ENCODE data around the gene CNTN5.

The CNTN5 gene

DNA sequence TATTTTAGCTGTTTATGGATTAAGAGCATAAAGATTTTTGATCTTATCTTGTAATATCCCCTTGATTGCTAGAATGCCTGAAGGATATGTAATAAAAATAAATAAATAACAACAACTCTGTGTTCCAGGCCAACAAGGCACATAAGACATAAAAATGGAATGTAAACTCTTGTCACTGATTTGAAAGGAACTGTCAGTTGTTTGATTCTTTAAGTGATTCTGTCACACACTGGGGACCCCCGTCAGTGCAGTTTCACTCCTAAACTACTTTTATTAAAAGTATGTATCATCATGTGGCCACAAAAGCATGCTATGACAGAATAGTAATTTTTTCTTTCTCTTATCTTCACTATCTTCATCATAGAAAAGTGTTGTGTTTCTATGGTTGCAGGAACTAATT, 572.4 kb downstream of the CNTN5 start:
- Histone ChIP-seq H3K27ac (ENCODE audit: low read depth, low read length) (no peak overlapping the region), H3K27me3 (ENCODE audit: insufficient read depth, low read length) (no peaks in the 10 kb centered on the region), H3K36me3 (ENCODE audit: insufficient read depth, low read length) (no peaks in the 10 kb centered on the region), H3K4me1 (ENCODE audit: control insufficient read depth, insufficient read depth, low read length, unreplicated experiment) (no peaks in the 10 kb centered on the region), H3K79me2 (ENCODE audit: control insufficient read depth, insufficient read depth, low read length, unreplicated experiment) (no peaks in the 10 kb centered on the region), H2AFZ (ENCODE audit: low read length, unreplicated experiment) (no peak overlapping the region), H3K4me3 (ENCODE audit: low read depth, low read length) (no peak overlapping the region)

DNA sequence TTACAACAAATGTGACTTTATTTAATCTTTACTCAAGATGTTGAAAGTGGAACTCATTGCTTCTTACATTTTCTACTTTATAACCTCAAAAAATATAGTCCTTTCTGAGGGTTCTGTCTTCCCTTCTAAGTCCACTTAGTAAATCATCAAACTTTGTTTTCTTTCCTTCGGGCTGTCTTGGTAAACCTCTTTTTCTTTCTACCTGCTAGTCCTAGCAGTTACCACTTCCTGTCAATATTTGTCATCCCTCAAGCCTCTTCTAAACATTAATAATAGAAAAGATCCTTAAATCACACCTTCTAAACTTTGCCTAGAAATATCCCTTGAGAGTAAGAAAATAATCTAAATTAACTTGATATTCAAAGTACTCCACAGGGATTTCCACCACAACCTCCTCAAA, 580.4 kb downstream of the CNTN5 start:
- Histone ChIP-seq H3K36me3 (ENCODE audit: insufficient read depth, low read length) (no peaks in the 10 kb centered on the region), H3K27ac (ENCODE audit: low read depth, low read length) (no peak overlapping the region), H3K4me1 (ENCODE audit: control insufficient read depth, insufficient read depth, low read length, unreplicated experiment) (no peaks in the 10 kb centered on the region), H2AFZ (ENCODE audit: low read length, unreplicated experiment) (no peak overlapping the region), H3K27me3 (ENCODE audit: insufficient read depth, low read length) (no peaks in the 10 kb centered on the region), H3K79me2 (ENCODE audit: control insufficient read depth, insufficient read depth, low read length, unreplicated experiment) (no peaks in the 10 kb centered on the region), H3K4me3 (ENCODE audit: low read depth, low read length) (no peak overlapping the region)

DNA sequence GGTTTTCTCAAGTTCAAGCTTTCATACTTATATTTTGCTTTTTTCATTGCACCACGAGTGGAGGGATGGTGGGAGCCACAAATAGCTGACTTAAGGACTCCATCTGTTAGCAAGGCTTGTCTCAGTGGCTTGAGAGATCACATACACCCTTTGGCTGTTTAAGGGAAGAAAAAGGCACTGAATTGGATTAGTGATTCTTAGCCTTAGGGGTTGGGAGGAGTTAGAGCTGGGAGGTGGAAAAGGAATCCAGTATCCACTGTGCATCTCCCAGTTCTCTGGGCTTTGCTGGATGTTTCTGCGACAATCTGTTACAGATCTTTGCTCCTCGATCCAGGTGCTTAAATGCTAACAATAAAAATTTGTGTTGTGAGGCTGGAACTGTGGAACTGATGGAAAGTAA, 593.6 kb downstream of the CNTN5 start:
- Histone ChIP-seq H3K36me3 (ENCODE audit: insufficient read depth, low read length) (no peaks in the 10 kb centered on the region), H3K4me3 (ENCODE audit: low read depth, low read length) (no peak overlapping the region), H3K27me3 (ENCODE audit: insufficient read depth, low read length) (no peaks in the 10 kb centered on the region)

DNA sequence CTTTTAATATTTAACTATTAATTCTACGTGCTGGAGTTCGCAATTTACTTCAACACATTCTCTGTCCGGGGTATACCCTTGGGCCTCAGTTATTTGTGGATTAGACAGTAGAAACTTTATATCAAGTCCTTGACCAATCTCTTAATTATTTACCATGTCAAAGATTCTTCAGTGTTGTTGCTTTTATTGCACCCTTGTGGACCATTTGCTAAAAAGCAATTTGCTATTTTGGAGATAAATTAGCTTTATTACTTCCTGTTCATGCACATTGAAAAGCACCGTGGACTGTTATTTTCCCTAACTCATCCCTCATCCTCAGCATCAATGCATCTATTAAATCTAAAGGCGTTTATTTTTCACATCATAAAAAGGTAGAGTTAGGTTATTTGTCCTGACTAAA, 609.9 kb downstream of the CNTN5 start:
- no peaks in the 10 kb centered on the region for H3K36me3 ChIP-seq (ENCODE audit: insufficient read depth, low read length)
- H3K79me2 ChIP-seq (ENCODE audit: control insufficient read depth, insufficient read depth, low read length, unreplicated experiment): no peaks in the 10 kb centered on the region
- peak overlapping the region; percentile 37 for H2AFZ ChIP-seq (ENCODE audit: low read length, unreplicated experiment)
- no peak overlapping the region for H3K4me3 ChIP-seq (ENCODE audit: low read depth, low read length)
- H3K27me3 ChIP-seq (ENCODE audit: insufficient read depth, low read length): no peaks in the 10 kb centered on the region
- H3K27ac ChIP-seq (ENCODE audit: low read depth, low read length): no peak overlapping the region
- H3K4me1 ChIP-seq (ENCODE audit: control insufficient read depth, insufficient read depth, low read length, unreplicated experiment): peaks cover 13% of the 10 kb centered on the region

More for the DNA sequence above, 593.6 kb downstream of the CNTN5 start:
- Histone ChIP-seq H3K27ac (ENCODE audit: low read depth, low read length) (no peak overlapping the region), H2AFZ (ENCODE audit: low read length, unreplicated experiment) (no peak overlapping the region), H3K79me2 (ENCODE audit: control insufficient read depth, insufficient read depth, low read length, unreplicated experiment) (no peaks in the 10 kb centered on the region), H3K4me1 (ENCODE audit: control insufficient read depth, insufficient read depth, low read length, unreplicated experiment) (no peaks in the 10 kb centered on the region)

DNA sequence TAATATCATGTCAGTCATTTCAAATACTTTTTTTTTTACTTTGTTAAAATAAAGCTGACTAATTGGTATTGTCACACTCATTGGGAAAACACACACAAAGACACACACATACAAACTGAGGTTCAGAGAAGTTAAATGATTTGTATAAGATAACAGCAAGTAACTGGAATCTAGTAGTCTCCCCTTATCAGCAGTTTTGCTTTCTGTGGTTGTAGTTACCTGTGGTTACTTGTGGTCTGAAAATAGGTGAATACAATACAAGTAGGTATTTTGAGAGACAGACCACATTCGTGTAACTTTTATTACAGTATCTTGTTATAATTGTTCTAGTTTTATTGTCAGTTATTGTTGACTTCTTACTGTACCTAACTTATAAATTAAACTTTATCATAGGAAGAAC, 610.9 kb downstream of the CNTN5 start:
- Histone ChIP-seq H3K79me2 (ENCODE audit: control insufficient read depth, insufficient read depth, low read length, unreplicated experiment) (no peaks in the 10 kb centered on the region), H3K27ac (ENCODE audit: low read depth, low read length) (no peak overlapping the region), H3K4me3 (ENCODE audit: low read depth, low read length) (no peak overlapping the region), H3K27me3 (ENCODE audit: insufficient read depth, low read length) (no peaks in the 10 kb centered on the region), H2AFZ (ENCODE audit: low read length, unreplicated experiment) (no peak overlapping the region), H3K36me3 (ENCODE audit: insufficient read depth, low read length) (no peaks in the 10 kb centered on the region), H3K4me1 (ENCODE audit: control insufficient read depth, insufficient read depth, low read length, unreplicated experiment) (peaks cover 13% of the 10 kb centered on the region)

DNA sequence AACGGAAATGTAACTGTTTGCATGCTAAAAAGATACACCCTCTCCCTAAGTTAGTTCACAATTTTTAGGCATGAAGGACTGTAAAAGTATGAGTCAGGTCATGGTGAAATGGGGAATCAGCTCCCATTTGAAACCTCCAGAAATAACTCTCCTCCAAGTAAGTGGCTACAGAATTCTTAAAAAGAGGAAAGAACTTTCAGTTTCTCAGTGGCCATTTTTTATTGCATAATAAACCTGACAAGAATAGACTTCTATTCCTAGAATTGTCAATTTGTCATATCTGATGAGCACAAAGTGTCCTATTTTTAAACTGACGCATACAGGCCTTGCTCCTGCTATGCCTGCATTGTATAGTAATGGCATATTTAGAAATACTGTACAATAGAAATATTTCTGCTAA, 612.2 kb downstream of the CNTN5 start:
- Histone ChIP-seq H3K27ac (ENCODE audit: low read depth, low read length) (no peak overlapping the region), H3K27me3 (ENCODE audit: insufficient read depth, low read length) (no peaks in the 10 kb centered on the region), H3K4me1 (ENCODE audit: control insufficient read depth, insufficient read depth, low read length, unreplicated experiment) (peaks cover 1% of the 10 kb centered on the region), H2AFZ (ENCODE audit: low read length, unreplicated experiment) (peak overlapping the region; percentile 69), H3K4me3 (ENCODE audit: low read depth, low read length) (no peak overlapping the region), H3K36me3 (ENCODE audit: insufficient read depth, low read length) (no peaks in the 10 kb centered on the region), H3K79me2 (ENCODE audit: control insufficient read depth, insufficient read depth, low read length, unreplicated experiment) (no peaks in the 10 kb centered on the region)

DNA sequence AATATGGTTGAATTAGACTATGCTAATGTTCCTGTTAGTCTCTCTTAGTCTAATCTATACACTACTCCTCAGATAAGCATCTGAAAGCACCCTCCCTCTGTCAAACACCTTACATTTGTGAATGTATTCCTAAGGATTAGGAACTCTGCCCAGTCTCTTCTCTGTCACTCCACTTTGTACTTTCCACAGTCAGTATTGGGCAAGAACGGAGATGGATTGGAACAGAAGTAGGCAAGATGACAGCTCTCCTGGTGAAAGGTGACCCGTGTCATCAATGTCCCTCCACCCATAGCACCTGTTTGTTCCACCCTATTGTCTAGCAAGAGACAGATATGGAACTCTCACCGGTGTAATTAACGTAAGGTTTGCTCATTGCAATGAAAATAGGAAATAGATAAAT, 613.8 kb downstream of the CNTN5 start:
- Histone ChIP-seq H3K27ac (ENCODE audit: low read depth, low read length) (no peak overlapping the region), H3K36me3 (ENCODE audit: insufficient read depth, low read length) (no peaks in the 10 kb centered on the region), H3K4me1 (ENCODE audit: control insufficient read depth, insufficient read depth, low read length, unreplicated experiment) (no peaks in the 10 kb centered on the region), H3K4me3 (ENCODE audit: low read depth, low read length) (no peak overlapping the region), H3K79me2 (ENCODE audit: control insufficient read depth, insufficient read depth, low read length, unreplicated experiment) (no peaks in the 10 kb centered on the region), H2AFZ (ENCODE audit: low read length, unreplicated experiment) (no peak overlapping the region), H3K27me3 (ENCODE audit: insufficient read depth, low read length) (no peaks in the 10 kb centered on the region)

DNA sequence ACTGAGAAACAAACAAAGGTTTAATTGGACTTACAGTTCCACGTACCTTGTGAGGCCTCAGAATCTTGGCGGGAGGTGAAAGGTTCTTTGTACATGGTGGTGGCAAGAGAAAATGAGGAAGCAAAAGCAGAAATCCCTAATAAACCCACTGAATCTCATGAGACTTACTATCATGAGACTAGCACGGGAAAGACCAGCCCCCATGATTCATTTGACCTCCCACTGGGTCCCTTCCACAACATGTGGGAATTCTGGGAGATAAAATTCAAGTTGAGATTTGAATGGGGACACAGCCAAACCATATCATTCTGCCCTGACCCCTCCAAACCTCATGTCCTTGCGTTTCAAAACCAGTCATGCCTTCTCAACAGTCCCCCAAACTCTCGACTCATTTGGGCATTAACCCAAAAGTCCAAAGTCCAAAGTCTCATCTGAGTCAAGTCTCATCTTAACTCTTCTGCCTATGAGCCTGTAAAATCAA, 617.4 kb downstream of the CNTN5 start:
- H2AFZ ChIP-seq (ENCODE audit: low read length, unreplicated experiment): no peak overlapping the region

DNA sequence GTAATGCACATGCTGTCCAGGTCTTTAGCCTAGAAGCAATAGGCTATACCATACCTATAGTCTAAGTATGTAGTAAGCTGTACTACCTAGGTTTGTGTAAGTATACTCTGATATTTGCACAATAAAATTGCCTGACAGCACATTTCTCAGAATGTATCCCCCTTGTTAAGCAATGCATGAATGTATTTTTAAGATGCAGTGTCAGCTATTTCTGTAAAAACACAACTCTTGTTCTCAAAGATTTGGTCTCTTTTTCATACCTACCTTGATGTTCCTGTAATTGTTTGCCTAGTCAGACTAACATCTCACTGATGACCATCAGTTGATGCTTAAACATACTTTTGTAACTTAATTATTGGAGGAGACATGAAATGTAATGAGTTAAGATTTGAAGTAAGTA, 619.9 kb downstream of the CNTN5 start:
- no peaks in the 10 kb centered on the region for H3K27me3 ChIP-seq (ENCODE audit: insufficient read depth, low read length)
- no peak overlapping the region for H3K27ac ChIP-seq (ENCODE audit: low read depth, low read length)
- H3K4me1 ChIP-seq (ENCODE audit: control insufficient read depth, insufficient read depth, low read length, unreplicated experiment): no peaks in the 10 kb centered on the region
- no peak overlapping the region for H2AFZ ChIP-seq (ENCODE audit: low read length, unreplicated experiment)
- H3K4me3 ChIP-seq (ENCODE audit: low read depth, low read length): no peak overlapping the region
- no peaks in the 10 kb centered on the region for H3K36me3 ChIP-seq (ENCODE audit: insufficient read depth, low read length)
- no peaks in the 10 kb centered on the region for H3K79me2 ChIP-seq (ENCODE audit: control insufficient read depth, insufficient read depth, low read length, unreplicated experiment)

More for the DNA sequence above, 617.4 kb downstream of the CNTN5 start:
- Histone ChIP-seq H3K4me3 (ENCODE audit: low read depth, low read length) (no peak overlapping the region), H3K27me3 (ENCODE audit: insufficient read depth, low read length) (no peaks in the 10 kb centered on the region), H3K4me1 (ENCODE audit: control insufficient read depth, insufficient read depth, low read length, unreplicated experiment) (no peaks in the 10 kb centered on the region), H3K27ac (ENCODE audit: low read depth, low read length) (no peak overlapping the region), H3K79me2 (ENCODE audit: control insufficient read depth, insufficient read depth, low read length, unreplicated experiment) (no peaks in the 10 kb centered on the region), H3K36me3 (ENCODE audit: insufficient read depth, low read length) (no peaks in the 10 kb centered on the region)

DNA sequence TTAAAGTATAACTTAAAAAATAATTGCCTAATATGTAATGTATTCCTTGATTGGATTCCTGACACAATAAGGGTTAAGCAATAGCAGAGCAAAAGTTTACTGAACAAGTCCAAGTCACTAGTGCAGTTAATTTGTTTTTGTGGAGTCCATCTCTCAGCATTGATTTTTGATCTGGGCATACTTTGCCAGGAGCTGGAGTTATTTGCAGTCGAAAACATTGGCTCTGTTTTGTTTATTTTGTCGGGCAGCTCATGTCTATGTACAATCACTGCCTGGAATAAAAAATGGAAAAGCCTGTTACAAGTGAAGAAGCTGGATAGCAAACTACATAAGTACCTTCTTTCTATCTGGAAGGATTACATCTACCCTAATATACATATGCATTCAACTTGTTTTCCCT, 625.2 kb downstream of the CNTN5 start:
- Histone ChIP-seq H3K27ac (ENCODE audit: low read depth, low read length) (no peak overlapping the region), H3K4me1 (ENCODE audit: control insufficient read depth, insufficient read depth, low read length, unreplicated experiment) (peaks cover 7% of the 10 kb centered on the region)

DNA sequence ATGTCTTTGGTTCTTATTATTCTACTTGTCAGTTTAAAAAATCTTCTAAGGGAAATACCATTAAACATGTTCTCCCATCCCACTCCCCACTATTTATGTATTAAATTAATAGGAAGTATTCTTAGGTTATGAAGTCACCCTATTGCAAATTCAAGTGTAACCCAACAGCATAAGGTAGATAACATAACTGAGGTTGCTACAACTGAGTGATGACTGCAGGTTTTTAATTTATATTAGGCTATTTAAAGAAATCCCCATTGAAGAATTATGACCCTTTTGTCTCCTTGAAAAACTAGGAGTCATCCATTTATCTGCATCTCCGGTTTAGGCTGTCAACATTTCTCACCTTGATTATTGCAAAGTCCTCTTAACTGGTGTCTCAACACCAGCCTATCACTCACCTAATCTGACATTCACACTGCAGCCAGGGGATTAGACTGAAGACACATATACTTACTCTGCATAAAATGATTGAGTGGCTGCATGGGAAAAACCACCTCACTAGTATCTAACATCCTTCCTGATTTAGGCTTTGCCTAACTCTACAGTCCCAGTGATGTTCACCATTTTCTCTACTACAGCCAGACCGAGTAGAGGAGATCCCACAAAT, 649.4 kb downstream of the CNTN5 start:
- H2AFZ ChIP-seq (ENCODE audit: low read length, unreplicated experiment): no peak overlapping the region
- H3K4me1 ChIP-seq (ENCODE audit: control insufficient read depth, insufficient read depth, low read length, unreplicated experiment): no peaks in the 10 kb centered on the region
- H3K36me3 ChIP-seq (ENCODE audit: insufficient read depth, low read length): no peaks in the 10 kb centered on the region
- H3K27ac ChIP-seq (ENCODE audit: low read depth, low read length): no peak overlapping the region
- no peaks in the 10 kb centered on the region for H3K79me2 ChIP-seq (ENCODE audit: control insufficient read depth, insufficient read depth, low read length, unreplicated experiment)
- no peak overlapping the region for H3K4me3 ChIP-seq (ENCODE audit: low read depth, low read length)
- H3K27me3 ChIP-seq (ENCODE audit: insufficient read depth, low read length): no peaks in the 10 kb centered on the region

More for the DNA sequence above, 625.2 kb downstream of the CNTN5 start:
- no peak overlapping the region for H3K4me3 ChIP-seq (ENCODE audit: low read depth, low read length)
- H3K79me2 ChIP-seq (ENCODE audit: control insufficient read depth, insufficient read depth, low read length, unreplicated experiment): no peaks in the 10 kb centered on the region
- no peaks in the 10 kb centered on the region for H3K36me3 ChIP-seq (ENCODE audit: insufficient read depth, low read length)
- no peak overlapping the region for H2AFZ ChIP-seq (ENCODE audit: low read length, unreplicated experiment)
- no peaks in the 10 kb centered on the region for H3K27me3 ChIP-seq (ENCODE audit: insufficient read depth, low read length)

Data from ACC112 (cell line).